NCI-H2227 (cell line): ENCODE measurements around the gene DCAF6.

Experiments used
- DNase-seq: peaks from one replicate; lab custom pipeline; 2025; ENCODE audit not compliant: unreplicated experiment; lab: John Stamatoyannopoulos, UW

The DCAF6 gene

DNA sequence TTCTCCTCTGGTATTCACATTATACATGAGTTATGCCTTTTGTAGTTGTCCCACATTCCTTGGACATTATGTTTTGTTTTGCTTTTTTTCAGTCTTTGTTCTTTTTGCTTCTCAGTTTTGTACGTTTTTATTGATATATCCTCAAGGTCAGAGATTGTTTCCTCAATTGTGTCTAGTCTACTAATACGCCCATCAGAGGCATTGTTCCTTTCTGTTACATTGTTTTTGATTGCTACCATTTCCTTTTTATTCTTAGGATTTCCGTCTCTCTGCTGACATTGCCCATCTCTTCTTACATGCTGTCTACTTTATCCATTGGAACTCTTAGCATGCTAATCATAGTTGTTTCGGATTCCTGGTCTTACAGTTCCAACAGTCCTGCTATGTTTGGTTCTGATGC, 28.2 kb downstream of the DCAF6 start:
- DNase-seq, result no peak

GRCh38 chr1:167966050-167966449, 29.6 kb downstream of the DCAF6 start:
- DNase-seq, result no peak

DNA sequence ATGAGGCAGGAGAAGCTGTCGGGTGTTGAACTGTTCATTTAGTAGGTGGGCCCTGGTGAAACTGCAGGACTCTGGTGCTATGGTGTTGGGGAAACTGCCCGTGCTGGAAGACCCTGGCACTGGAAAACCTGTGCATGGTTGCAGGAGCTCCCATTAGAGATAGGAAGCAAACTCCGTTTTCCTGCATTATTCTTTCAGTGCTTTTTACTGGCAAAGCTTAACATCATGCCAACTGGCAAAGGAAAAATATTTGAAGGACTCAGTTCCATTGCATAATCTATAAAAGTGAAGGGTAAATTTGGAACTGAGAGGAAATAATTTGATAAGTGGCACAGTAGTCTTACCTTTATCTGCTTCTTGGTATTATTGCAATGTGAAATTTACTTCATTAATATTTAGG, 32.1 kb downstream of the DCAF6 start:
- no peak for DNase-seq

GRCh38 chr1:167973832-167974231, 37.3 kb downstream of the DCAF6 start:
- DNase-seq, result no peak

DNA sequence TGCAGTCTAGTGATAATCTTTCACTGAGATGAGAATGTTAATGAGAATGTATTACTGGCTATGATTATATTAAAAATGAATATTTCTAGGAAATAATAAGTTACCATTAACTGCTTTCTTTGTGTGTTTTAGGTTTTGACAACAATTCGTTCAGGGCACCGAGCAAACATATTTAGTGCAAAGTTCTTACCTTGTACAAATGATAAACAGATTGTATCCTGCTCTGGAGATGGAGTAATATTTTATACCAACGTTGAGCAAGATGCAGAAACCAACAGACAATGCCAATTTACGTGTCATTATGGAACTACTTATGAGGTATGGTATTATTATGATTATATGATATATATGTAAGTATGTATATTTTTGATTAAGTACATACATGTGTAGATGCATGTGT, 38.2 kb downstream of the DCAF6 start:
- no peak for DNase-seq

DNA sequence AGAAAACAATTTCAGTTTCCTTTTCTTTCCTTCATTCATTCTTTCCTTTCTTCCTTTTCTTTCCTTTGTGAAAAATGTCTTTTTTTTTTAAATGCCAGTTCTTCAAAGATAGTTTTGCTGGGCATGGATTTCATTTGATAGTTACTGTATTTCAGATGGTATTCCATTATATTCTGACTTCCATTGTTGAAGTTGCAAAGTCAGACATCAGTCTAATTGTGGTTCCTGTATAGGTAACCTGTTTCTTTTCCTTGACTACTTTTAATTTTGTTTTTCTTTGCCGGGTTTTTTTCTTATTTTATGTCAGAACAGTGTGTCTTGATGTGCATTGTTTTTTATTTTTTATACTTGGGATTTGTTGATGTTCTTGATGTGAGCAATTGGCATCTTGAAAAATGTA, 40.8 kb downstream of the DCAF6 start:
- no peak for DNase-seq

GRCh38 chr1:167981933-167982332, 45.5 kb downstream of the DCAF6 start:
- no peak for DNase-seq

DNA sequence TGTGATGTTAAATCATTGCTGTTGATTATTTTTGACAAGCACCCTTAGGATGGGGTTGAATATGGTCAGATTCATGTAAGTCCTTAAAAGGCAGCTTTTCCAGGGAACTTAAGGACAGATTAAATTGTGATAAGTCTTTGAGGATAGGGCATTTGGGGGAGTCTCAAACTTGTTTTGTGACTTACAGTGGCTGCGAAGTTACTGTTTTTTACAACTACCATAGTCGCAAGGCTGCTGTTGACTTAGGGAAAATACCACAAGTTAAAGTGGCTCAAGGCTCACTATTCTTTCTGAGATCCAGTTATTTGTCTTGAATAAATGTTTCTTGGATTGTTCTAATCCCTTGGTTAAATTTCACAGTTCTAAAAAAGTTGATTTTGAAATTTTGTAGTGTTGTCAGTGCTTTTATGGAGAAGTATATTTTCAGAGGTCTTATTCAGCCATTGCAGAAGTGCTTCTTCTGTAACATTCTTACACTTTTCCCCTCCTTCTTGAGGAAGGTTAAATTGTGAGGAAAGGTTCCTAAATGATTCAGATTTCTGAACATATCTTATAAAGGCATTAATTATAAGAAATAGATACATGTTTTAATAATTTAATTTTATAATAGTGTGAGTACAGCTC, 47.4 kb downstream of the DCAF6 start:
- DNase-seq, result no peak

- no peak for DNase-seq
Measured at GRCh38 chr1:167984886-167985489, 48.5 kb downstream of the DCAF6 start.

DNA sequence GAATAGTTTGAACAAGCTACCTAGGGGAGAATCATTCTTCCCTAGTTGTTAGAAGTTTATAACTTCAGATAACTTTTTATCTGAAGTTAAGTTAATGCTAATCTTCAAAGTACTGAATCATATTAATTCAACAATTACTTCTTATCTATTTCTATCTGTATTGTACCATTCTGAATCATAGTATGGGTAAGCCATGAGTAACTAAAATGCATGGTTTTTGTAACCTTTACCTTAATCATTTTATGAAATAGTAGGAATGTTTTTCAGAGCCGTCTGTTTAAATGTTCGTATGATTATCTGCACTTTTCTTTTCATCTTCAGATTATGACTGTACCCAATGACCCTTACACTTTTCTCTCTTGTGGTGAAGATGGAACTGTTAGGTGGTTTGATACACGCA, 50.7 kb downstream of the DCAF6 start:
- DNase-seq, result no peak

DNA sequence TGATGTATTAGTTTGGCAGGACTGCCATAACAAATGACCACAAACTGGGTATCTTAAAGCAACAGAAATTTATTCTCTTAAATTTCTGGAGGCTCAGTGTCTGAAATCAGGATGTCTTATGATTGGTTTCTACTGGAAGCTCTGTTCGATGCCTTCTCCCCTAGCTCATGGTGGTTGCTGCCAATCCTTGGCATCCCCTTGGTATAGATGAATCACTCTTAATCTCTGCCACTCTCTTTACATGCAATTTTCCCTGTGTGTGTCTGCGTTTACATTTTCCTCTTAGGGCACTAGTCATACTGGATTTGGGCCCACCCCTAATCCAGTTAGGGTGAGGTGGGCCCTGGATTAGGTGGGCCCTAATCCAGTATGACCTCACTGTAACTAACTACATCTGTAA, 55.1 kb downstream of the DCAF6 start:
- DNase-seq, result no peak

- no peak for DNase-seq
Measured at GRCh38 chr1:167993720-167994119, 57.2 kb downstream of the DCAF6 start.

- DNase-seq, result no peak
Measured at GRCh38 chr1:167994560-167994959, 58.1 kb downstream of the DCAF6 start.

DNA sequence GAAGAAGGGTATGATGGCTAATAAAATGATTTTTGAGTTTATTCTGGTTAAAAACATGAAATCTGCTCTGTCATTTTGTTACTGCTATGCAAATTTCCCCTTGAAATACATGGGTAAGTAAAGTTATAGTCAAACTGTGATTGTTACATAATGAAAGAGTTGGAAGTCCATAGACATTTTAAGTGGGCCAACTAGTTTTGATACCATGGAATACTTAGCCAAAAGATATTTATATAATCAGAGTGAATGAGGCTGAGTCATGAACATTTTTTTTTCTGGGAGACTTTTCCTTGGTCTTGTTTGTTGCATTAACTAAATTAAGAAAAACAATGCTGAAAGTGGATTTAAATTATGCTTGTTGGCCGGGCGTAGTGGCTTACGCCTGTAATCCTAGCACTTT, 58.6 kb downstream of the DCAF6 start:
- DNase-seq, result no peak

DNA sequence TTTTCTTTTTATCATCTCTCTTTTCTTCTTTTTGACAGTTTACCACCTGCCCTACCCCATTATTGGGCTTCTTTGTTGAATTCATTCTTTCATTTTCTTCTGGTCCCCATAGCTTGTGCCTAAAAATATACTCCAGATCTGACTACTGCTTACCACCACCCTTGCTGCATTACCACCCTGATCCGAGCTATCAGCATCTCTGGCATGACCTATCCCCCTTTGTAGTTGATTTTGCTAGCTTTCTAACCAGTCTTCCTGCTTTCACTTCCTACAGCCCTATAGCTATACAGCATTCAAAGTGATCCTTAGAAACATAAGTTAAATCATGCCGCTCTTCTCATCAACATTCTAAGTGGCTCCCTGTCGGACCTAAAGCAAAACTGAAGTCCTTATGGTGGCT, 59.8 kb downstream of the DCAF6 start:
- no peak for DNase-seq

DNA sequence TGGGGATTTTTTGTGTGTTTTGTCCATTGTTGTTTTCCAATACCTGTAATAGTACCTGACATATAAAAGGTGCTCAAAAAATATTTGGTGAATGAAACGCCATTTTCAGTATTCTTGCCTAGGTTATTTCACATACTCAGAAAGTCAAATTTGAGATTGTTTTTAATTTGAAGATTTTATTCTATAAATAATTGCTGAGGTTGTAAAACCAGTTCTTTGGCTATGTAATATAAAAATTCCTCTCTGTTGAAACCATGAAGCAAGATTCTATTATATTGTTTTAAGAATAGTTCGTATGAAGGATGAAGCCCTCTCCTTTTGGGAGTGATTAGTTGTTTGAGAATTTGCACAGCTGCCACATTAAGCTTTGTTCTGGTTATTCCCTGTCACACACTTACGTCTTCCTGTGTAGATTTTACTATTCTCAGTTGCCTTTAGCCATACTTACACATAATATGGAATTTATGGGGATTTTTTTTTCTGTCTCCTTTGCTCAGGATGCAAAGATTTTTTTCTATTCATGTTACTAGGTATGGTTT, 60.6 kb downstream of the DCAF6 start:
- no peak for DNase-seq

GRCh38 chr1:167999877-168000276, 63.4 kb downstream of the DCAF6 start:
- DNase-seq, result no peak

DNA sequence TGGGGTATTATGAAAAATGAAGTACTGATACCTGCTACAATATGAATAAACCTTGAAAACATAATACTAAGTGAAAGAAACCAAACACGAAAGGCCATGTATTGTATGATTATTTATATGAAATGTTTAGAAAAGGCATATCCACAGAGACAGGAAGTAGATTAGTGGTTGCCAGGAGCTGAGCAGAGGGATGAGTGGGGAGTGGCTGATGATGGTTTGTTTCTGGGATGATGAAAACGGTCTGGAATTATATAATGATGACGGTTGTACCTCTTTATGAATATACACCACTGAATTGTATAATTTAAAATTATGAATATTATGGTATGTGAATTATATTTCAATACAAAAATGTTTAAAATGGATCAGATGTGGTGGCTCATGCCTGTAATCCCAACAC, 64.2 kb downstream of the DCAF6 start:
- no peak for DNase-seq

- no peak for DNase-seq
Measured at GRCh38 chr1:168001213-168001612, 64.7 kb downstream of the DCAF6 start.

DNA sequence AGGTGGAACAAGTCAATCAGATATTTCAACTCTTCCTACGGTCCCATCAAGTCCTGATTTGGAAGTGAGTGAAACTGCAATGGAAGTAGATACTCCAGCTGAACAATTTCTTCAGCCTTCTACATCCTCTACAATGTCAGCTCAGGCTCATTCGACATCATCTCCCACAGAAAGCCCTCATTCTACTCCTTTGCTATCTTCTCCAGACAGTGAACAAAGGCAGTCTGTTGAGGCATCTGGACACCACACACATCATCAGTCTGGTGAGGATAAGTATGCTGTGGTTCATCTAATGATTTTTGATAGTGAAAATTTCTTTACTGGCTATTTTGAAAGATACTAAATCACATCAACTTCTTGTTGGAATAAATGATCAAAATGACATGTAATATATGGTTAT, 68.0 kb downstream of the DCAF6 start:
- DNase-seq, result no peak

DNA sequence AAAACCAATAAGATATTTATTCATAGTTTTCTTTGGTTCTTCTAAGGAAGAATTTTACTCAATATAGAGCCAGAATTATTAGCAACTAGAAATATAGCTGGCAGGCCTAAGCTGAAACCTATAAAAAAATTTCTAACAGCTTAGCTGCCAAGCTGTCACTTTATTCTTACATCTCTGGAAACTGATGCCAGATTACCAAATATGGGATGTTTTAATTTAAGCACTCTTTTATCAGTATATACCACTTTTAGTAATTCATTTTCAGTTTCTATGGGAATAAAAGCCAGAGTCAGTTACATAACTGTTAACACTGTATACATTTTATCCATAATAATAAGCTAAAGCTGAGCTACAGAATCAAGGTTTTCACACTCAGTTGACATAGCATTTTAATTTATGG, 69.0 kb downstream of the DCAF6 start:
- no peak for DNase-seq

DNA sequence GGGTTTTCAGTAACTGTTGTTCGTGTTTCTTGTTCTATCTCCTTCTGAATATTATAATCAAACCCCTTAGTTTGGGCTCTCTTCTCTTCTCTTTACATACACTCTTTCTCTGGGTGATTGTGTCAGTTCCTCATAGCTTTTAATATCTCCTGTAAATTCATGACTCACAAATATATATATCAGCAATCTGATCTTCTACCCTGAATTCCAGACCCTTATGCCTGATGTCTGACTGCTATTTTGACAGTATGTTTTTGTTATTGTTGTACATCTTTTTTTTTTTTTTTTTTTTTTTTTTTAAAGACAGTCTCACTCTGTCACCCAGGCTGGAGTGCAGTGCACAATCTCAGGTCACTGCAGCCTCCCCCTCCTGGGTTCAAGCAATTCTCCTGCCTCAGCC, 71.2 kb downstream of the DCAF6 start:
- DNase-seq, result no peak

GRCh38 chr1:168008595-168008994, 72.1 kb downstream of the DCAF6 start:
- no peak for DNase-seq
